Right lobe of liver (tissue), 4 donors: ENCODE measurements around the gene TENM3.

ENCODE experiments used
- POLR2A ChIP-seq: fragments of 450-650 bp; IDR thresholded peaks from one replicate; pipeline ENCODE4 v1.6.1; 2017; ENCODE audit warnings: antibody characterized with exemption, mild to moderate bottlenecking
- TF ChIP-seq, protein P1 (sequence below), 4 donors: fragments of 200-600 bp in 3 of 4; fragments of 450-650 bp in 1 of 4; IDR thresholded peaks; one replicate each; pipeline versions ENCODE4 v1.5.1 to v1.8.0; 2016 to 2022; ENCODE audit warnings: antibody characterized with exemption in 4 of 4, mild to moderate bottlenecking in 2 of 4
- donor health status: DM: no; HTN: no; CAD: no.
- donor health status: DM: no; HTN: no; CAD: no.
- donor health status: DM: no; HTN: yes; CAD: no.

DNA sequence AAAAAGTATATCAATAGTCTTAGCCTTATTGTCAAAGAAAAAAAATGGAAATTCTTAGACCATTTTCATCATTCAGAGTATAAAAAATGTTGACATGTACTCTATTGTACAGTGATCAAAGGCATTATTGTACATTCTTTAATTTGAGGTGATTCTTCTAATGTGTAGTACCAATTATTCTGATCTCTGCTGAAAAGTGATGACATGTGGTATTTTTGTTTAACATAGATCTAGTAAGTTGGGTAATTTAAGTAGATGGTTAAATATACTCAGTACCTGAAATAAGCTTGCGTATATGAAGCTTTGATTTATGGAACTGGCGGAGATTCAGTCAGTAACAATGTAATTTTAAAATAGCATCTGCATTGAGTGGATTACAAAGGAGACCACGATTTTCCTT is 5.1 kb downstream of the TENM3 start:
- TF ChIP-seq, protein P1, sequence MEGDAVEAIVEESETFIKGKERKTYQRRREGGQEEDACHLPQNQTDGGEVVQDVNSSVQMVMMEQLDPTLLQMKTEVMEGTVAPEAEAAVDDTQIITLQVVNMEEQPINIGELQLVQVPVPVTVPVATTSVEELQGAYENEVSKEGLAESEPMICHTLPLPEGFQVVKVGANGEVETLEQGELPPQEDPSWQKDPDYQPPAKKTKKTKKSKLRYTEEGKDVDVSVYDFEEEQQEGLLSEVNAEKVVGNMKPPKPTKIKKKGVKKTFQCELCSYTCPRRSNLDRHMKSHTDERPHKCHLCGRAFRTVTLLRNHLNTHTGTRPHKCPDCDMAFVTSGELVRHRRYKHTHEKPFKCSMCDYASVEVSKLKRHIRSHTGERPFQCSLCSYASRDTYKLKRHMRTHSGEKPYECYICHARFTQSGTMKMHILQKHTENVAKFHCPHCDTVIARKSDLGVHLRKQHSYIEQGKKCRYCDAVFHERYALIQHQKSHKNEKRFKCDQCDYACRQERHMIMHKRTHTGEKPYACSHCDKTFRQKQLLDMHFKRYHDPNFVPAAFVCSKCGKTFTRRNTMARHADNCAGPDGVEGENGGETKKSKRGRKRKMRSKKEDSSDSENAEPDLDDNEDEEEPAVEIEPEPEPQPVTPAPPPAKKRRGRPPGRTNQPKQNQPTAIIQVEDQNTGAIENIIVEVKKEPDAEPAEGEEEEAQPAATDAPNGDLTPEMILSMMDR (IDR thresholded peaks at IDR 0.05) = no peak
- TF ChIP-seq POLR2A = no peak
